GM18499 (cell line): Measurements from ENCODE around the gene NEUROG2.
"Not testable (repeated sequence)": the region's sequence is repeated elsewhere in the genome, so short reads cannot be mapped to it uniquely, and the experiment has no call there.

ENCODE experiments used
- ATAC-seq: cut with Tn5 transposase; IDR thresholded peaks from one replicate; pipeline ENCODE4 v1.9.1; 2021; ENCODE audit warnings: moderate number of reproducible peaks; ENCODE audit not compliant: insufficient read depth, unreplicated experiment

NEUROG2 gene

DNA sequence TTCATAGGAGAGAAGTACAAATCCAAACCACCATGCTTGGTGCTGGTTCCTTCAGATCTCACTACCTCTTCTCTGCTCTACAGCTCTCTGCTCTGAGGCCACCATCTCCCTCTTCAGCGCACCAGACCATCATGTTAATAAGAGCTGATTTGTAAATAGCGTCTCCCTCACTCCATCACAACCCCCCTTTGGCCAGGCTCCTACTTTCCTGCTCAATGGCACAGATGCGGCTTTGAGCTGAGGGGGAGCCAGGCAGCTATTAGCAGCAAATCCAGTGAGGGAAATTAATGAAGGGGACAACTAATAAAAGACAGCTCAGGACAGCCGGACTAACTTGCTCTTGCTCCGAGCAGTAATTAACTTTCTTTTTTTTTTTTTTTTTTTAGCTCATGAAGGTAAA is 13.1 kb downstream of the NEUROG2 start:
- no peak for ATAC-seq

DNA sequence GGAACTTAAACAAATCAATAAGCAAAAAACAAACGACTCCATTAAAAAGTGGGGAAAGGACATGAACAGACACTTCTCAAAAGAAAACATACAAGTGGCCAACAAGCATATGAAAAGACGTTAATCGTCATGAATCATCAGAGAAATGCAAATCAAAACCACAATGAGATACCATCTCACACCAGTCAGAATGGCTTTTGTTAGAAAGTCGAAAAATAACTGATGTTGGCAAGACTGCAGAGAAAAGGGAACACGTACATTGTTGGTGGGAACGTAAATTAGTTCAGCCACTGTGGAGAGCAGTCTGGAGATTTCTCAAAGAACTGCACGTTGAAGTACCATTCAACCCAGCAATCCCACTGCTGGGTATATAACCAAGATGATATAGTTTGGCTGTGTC is 23.7 kb downstream of the NEUROG2 start:
- ATAC-seq = no peak

DNA sequence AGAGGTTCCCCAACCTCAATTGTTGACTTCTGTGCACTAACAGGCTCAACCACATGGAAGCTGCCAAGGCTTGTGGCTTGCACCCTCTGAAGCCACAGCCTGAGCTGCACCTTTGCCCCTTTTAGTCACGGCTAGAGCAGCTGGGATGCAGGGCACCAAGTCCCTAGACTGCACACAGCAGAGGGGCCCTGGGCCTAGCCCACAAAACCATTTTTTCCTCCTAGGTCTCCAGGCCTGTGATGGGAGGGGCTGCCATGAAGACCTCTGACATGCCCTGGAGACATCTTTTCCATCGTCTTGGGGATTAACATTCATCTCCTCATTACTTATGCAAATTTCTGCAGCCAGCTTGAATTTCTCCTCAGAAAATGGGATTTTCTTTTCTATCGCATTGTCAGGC is 25.2 kb downstream of the NEUROG2 start:
- not testable (repeated sequence) for ATAC-seq

DNA sequence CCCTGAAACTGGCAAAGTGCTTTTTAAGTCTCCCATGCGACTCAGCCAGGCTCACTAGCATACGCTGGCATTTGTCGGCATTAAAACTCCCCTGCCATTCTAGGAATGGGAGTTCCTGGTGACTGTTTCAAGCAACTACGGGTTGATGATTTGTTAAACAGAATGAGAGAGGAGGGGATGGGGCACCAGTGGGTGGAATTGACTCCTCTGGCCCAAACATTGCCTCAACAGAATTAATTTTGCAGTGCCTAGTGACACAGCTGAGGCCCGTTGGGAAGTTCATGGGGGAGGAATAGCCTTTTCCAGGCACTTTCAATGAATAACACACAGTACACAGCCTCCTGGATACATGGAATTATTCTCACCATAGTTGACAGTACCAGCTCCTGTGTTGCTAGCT is 30.1 kb downstream of the NEUROG2 start:
- no peak for ATAC-seq

DNA sequence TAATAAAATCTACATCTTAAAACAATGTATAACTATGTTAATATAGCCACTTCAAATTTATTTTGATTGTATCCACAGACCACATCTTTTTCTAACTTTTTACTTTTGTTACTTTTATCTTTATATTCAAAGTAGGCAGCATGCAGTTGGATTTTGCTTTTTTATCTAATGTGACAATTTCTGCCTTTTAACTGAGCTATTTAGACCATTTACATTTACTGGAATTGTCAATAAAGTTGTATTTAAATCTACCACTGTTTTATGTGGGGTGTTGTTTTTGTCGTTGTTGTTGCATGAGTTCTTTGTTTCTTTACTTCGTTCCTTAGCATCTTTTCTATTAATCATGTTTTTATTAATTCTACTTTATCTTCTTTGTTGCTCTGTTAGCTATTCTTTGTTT is 42.0 kb downstream of the NEUROG2 start:
- ATAC-seq = no peak

DNA sequence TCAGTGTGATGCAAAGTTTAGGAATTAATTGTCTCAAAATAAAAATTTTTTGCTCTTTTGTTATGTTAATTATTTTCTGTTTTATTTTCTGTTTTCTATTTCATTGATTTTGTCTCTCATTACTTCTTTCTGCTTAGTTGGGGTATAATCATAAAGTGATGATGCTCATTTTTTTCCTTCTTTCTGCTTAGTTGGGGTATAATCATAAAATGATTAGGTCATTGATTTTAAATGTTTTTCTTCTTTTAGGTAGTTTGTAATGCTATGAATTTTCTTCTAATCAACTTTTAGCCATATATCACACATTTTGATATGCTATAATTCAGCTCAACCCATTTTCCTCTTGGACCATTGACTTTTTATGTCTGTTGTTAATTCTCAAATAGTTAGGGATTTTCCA is 43.7 kb downstream of the NEUROG2 start:
- ATAC-seq = no peak
